GM21737 (cell line): ENCODE results near the gene COLGALT1.
"Not testable (repeated sequence)": the region's sequence is repeated elsewhere in the genome, so short reads cannot be mapped to it uniquely, and the experiment has no call there.

Experiments
- ATAC-seq: cut with Tn5 transposase; IDR thresholded peaks from one replicate; pipeline ENCODE4 v1.9.1; 2021; ENCODE audit warnings: mild to moderate bottlenecking, moderate library complexity; ENCODE audit not compliant: unreplicated experiment

Gene COLGALT1

GRCh38 chr19:17532116-17532515 lies 23.3 kb upstream of the COLGALT1 start:
- no peak for ATAC-seq

- no peak for ATAC-seq
Measured at GRCh38 chr19:17532557-17532956, 22.9 kb upstream of the COLGALT1 start.

- no peak for ATAC-seq
Measured at GRCh38 chr19:17534767-17535166, 20.7 kb upstream of the COLGALT1 start.

- no peak for ATAC-seq
Measured at GRCh38 chr19:17536955-17537354, 18.5 kb upstream of the COLGALT1 start.

- peak; percentile 14 for ATAC-seq
Measured at GRCh38 chr19:17538684-17539237, 16.7 kb upstream of the COLGALT1 start.

- ATAC-seq = peak; percentile 69
Measured at GRCh38 chr19:17539238-17540117, 16.0 kb upstream of the COLGALT1 start.

- no peak for ATAC-seq
Measured at GRCh38 chr19:17540174-17540573, 15.3 kb upstream of the COLGALT1 start.

GRCh38 chr19:17541184-17541759 lies 14.2 kb upstream of the COLGALT1 start:
- ATAC-seq = no peak

- no peak for ATAC-seq
Measured at GRCh38 chr19:17542042-17542441, 13.4 kb upstream of the COLGALT1 start.

- no peak for ATAC-seq
Measured at GRCh38 chr19:17542793-17543582, 12.5 kb upstream of the COLGALT1 start.

GRCh38 chr19:17543986-17544385 lies 11.5 kb upstream of the COLGALT1 start:
- ATAC-seq = no peak

- no peak for ATAC-seq
Measured at GRCh38 chr19:17544418-17544817, 11.0 kb upstream of the COLGALT1 start.

GRCh38 chr19:17548145-17548544 lies 7.3 kb upstream of the COLGALT1 start:
- no peak for ATAC-seq

- no peak for ATAC-seq
Measured at GRCh38 chr19:17549085-17549740, 6.2 kb upstream of the COLGALT1 start.

GRCh38 chr19:17550076-17550667 lies 5.3 kb upstream of the COLGALT1 start:
- no peak for ATAC-seq

- not testable (repeated sequence) for ATAC-seq
Measured at GRCh38 chr19:17552735-17553134, 2.7 kb upstream of the COLGALT1 start.

- no peak for ATAC-seq
Measured at GRCh38 chr19:17553256-17553655, 2.2 kb upstream of the COLGALT1 start.

- ATAC-seq = no peak
Measured at GRCh38 chr19:17554968-17555479, 425 bp upstream of the COLGALT1 start.

- ATAC-seq = peak; percentile 32
Measured at GRCh38 chr19:17555929-17556813, 722 bp downstream of the COLGALT1 start.
